NCI-H2081 treated with DMSO at 0.1 percent for 48 hours (cell line): ENCODE measurements around the gene UBASH3B.
A peak's percentile ranks its signal among the peaks of the same experiment; 100 is the strongest.
"Not testable (repeated sequence)": the region's sequence is repeated elsewhere in the genome, so short reads cannot be mapped to it uniquely, and the experiment has no call there.

ENCODE experiments used
- DNase-seq: peaks from one replicate; lab custom pipeline; 2025; lab: John Stamatoyannopoulos, UW

UBASH3B gene, protein sequence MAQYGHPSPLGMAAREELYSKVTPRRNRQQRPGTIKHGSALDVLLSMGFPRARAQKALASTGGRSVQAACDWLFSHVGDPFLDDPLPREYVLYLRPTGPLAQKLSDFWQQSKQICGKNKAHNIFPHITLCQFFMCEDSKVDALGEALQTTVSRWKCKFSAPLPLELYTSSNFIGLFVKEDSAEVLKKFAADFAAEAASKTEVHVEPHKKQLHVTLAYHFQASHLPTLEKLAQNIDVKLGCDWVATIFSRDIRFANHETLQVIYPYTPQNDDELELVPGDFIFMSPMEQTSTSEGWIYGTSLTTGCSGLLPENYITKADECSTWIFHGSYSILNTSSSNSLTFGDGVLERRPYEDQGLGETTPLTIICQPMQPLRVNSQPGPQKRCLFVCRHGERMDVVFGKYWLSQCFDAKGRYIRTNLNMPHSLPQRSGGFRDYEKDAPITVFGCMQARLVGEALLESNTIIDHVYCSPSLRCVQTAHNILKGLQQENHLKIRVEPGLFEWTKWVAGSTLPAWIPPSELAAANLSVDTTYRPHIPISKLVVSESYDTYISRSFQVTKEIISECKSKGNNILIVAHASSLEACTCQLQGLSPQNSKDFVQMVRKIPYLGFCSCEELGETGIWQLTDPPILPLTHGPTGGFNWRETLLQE

DNA sequence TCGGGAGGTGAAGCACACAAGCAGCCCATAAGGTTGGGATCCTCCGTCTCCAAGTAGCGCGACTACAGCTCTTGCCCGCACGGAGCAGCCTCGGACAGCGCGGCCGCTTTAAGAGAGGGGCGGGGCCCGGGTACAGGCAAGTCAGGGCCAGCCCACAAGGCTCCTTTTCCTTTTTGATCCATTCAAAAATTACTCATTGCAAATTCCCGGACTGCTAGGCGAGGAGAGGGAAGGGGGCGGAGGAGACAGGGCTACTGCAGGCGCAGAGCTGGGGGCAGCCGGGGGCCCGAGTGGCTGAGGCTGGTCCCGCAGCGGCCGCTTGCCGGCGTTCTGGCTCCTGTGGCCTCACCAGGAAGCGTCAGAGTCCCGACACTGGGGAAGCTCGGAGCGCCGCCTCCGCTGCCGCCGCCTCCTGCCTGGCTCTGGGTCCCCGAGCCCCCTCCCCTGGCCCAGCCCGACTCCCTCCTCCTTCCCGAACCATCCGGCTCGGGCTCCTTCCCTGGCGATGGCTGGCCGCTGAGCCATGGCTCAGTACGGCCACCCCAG lies at the start of gene UBASH3B:
Gene UBASH3B, plus strand, starts transcription at position 196 of the 546 bp plus-strand sequence. Its CDS starts 328 bp downstream, at position 524.
- no peak for DNase-seq

- not testable (repeated sequence) for DNase-seq
Measured at GRCh38 chr11:122607162-122607561, 48.4 kb upstream of the UBASH3B start.

DNA sequence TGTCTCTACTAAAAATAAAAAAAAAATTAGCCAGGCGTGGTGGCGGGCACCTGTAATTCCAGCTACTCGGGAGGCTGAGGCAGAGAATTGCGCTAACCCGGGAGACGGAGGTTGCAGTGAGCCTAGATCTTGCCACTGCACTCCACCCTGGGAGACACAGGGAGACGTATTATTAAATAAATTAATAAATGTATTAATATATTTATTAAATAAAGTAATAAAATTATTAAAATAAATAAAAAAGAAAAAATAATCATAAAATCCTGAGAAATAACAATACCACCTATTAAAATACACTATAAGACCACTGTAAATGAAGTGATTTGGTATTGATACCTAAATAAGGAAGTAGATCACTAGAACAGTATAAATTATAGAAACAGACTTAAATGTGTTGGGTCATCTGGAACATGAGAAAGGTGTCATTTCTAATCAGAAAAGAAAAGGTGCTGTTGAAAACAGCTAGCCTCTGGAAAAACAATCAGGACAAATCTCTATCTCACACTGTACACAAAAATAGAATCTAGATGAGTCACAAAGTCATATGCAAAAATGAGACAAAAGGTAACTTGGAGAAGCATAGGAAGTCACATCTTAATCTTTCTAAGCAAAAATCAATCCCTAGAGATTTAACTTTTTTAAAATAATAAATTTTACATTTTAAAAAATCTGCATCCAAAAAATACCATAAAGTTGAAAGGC lies 43.2 kb upstream of the UBASH3B start:
- DNase-seq: no peak

DNA sequence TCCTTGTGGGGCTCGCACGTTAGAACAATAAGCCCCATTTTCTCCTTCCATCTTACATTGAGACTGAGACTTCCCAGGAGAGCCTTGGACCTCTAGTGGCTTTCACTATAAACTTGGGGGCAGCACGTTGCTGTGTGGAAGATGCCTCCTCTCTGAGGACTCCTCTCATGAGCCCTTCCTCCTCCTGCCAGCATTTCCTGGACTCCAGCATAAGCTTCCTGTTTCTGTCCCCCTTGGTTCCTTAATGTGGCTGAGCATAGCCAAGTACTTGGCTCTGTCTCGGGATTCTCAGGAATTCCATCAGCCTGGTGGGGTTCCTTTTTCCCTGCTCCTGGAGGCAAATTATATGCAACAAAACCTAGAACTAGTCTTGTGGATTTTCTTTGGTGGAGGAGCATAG lies 38.8 kb upstream of the UBASH3B start:
- no peak for DNase-seq

DNA sequence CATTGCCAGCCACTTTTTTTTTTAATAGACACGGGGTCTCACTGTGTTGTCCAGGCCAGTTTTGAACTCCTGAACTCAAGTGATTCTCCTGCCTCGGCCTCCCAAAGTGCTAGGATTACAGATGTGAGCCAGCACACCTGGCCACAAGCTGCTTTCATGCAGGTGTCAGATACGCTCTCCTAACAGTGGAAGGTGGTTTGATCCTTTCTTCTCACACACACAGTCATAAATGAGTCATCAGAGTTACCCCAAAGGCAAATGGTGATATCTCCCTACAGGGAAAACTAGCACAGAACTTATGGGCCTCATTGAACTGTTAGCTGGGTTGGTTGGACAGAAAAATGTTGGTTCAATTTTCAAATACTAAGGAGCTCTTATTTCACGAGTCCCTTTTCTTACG lies 38.2 kb upstream of the UBASH3B start:
- DNase-seq: no peak

DNA sequence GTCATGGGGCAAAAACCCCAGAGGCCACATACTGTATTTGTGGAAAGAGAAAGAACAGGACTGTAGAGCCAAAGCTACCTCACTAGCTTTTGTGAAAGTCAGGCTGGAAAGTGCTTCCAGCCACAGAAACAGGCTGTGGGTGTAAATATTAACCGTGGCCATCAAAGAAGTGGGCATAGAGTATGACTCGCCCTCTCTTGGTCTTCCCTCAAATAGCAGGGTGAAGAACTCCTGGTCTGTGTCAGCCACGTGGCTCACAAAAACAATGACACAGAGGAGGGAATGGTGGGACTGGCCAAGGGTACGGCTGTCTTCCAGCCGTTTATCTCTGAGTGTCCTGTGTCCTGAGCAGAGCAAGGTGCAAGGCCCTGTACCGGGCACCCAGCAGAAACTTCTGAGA lies 37.6 kb upstream of the UBASH3B start:
- no peak for DNase-seq

DNA sequence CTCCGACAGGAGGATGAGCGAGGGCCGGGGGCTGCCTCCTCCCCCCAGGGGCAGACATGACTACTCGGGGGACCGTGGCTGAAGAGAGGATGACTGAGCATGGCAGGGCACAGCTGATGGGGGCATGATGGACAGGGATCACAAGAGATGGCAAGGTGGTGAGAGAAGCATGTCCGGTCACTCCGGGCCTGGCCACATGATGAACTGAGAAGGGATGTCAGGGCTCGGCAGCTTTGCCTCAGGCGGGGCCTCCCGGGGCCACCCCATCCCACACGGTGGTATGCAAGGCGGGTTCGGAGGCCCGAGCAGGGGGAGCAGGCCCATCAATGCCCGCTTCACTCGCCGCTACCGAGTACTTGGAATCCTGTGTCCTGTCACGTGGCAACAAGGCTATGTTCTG lies 36.6 kb upstream of the UBASH3B start:
- no peak for DNase-seq

DNA sequence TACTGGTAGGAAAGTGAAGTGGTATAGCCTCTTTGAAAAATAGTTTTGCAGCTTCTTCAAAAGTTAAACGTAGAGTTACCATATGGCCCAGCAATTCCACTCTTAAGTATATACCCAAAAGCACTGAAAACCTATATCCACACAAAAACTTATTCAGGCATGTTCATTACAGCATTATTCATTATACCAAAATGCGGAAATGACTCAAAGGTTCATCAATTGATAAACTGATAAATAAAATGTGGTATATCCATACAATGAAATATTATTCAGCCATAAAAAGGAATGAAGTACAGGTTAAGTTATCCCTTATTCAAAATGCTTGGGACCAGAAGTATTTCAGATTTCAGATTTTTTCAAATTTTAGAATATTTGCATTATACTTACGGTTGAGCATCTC lies 35.8 kb upstream of the UBASH3B start:
- no peak for DNase-seq

DNA sequence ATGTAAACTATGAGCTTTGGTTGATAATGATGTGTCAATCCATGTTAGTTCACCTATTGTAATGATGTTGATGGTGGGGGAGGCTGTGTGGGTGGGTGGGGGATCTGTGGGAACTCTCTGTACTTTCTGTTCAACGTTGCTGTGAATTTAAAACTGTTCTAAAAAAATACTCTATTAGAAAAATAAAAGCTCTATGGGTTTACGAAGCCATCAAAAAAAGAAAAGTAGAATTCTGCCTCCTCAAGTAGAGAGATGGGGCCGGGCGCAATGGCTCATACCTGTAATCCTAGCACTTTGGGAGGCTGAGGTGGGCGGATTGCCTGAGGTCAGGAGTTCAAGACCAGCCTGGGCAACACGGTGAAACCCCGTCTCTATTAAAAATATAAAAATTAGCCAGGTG lies 30.0 kb upstream of the UBASH3B start:
- DNase-seq: not testable (repeated sequence)

DNA sequence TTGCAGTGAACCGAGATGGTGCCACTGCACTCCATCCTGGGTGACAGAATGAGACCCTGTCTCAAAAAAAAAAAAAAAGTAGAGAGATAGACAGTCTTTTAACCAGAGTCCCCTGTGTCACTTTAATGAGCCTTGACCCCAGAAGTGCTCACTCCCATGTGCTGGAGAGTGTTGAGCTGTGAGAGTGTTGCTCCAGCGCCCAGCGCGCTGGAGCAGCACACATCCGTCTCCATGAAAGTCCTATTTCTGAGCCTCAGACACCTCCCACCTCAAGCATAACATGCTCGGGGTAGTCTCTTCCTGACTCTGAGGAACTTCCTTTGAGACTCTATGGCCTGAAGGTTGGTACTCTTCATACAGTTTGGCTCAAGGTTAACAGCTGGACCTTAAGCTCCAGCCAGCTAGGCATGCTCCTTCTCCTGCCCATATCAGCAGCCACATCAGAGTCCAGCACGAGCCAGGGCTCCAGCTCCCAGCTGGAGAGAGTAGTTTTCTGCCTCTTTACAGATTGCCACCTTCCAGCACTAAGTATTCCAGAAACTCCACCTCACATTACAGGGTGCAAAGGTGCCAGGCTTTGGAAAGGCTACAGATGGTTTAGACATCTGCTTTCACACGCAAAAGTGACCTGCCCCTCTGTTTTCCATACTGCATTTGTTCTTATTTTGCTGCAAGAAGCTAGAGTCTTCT lies 29.4 kb upstream of the UBASH3B start:
- no peak for DNase-seq

GRCh38 chr11:122627745-122628144 lies 27.8 kb upstream of the UBASH3B start:
- no peak for DNase-seq

GRCh38 chr11:122628810-122629555 lies 26.5 kb upstream of the UBASH3B start:
- peak; percentile 28 for DNase-seq

DNA sequence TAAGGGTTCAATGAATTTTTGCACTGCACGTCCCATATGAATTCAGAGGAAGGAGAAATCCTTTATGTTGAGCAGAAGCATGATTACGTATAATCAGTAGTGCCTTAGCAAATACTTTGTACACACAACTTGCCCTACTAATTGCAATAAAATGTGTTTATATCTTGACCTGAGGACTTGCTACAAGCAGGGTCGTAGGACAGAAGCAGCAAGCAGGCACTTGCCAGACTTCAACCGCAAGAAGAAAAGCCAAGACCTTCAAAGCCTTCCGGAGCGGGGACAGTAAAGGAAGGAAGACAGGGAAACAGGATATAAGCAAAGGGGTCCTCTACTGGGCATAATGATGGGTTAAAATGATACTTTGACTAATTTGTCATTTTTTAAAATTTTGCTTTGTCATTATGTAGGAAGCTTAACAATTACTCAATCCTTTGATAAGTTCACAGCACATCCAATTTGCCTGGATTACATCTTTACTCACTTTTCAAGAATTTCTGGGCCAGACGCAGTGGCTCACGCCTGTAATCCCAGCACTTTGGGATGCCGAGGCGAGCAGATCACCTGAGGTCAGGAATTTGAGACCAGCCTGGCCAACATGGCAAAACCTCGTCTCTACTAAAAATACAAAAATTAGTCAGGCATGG lies 23.2 kb upstream of the UBASH3B start:
- DNase-seq: no peak

- peak; percentile 33 for DNase-seq
Measured at GRCh38 chr11:122633219-122633829, 22.2 kb upstream of the UBASH3B start.

DNA sequence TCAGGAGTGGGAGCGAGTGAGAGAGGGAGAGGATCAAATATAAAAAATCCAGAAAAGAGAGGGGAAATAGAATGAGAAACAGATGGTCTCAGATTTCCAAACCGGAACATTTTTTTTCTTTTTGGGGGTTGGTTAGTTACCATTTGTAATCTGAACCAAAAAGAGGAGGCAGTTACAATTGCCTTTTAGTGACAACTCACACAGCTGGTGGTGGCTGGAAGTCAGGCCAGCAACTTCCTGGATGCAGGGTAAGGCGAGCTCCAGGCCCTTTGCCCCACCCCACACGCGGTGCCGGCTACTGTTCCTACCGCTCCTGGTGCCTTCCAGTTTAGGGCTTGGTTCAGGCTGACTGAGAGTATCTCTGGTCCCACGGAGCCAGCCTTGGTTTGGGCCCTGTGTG lies 21.0 kb upstream of the UBASH3B start:
- DNase-seq: no peak

GRCh38 chr11:122637541-122637940 lies 18.0 kb upstream of the UBASH3B start:
- no peak for DNase-seq

DNA sequence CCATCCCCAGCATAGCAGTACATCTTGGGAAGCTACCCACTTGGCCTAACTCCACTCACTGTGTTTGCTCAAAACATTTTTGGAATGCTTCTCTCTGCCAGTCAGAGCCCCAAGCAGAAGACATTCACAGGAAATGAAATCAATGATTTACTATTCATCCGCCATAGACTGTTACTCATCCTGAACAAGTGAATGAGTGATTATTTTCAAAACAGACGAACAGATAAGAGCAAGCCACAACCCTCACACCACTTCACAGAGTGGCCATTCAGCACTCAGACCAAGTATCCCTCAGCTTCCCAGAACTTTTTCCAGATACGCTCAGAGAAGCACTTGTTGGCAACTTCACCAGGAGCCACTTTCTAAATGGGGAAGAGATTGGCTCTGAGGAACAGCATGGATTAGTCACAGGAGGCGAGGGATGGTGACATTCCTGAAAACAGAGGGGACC lies 13.0 kb upstream of the UBASH3B start:
- no peak for DNase-seq

GRCh38 chr11:122642971-122643370 lies 12.6 kb upstream of the UBASH3B start:
- no peak for DNase-seq

DNA sequence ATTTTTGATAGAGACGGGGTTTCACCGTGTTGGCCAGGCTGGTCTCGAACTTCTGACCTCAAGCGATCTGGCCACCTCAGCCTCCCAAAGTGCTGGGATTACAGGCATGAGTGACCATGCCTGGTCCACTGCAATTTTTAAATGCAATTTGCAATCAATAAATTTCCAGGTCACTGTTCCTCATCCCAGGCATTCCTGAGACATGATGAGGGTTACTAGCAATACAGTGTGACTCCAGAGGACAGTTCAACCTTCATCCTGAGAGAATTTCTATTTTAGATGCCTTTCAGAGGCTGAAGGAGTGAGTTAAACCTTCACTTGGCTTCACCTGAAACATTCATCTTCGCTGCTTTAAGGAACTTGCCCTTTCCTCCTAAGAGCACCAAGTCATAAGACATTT lies 9.7 kb upstream of the UBASH3B start:
- DNase-seq: no peak
